Endothelial cell of umbilical vein (primary cell): ENCODE data around the gene PDGFA. TPM values are rescaled to one million over a fixed set of nuclear protein-coding genes. Genes with fewer than 3 reads are reported as not detected.

Experiments used
- BruUV-seq: library from RNA; stranded (reverse); fragments of 400-500 nt; replicated peaks from 2 replicates; lab custom pipeline; 2021; lab: Mats Ljungman, UMichigan
- CTCF ChIA-PET: fragments of 300-600, 350-600 bp; sonication (Branson Sonifier 250); formaldehyde crosslinking; loops from one replicate; lab custom pipeline; 2021; ENCODE audit warnings: antibody characterized with exemption, inconsistent platforms; lab: Charles Lee
- POLR2A ChIA-PET: fragments of 300-600, 350-600 bp; sonication (Branson Sonifier 250); formaldehyde crosslinking; loops from one replicate; lab custom pipeline; 2021; ENCODE audit warnings: antibody characterized with exemption, inconsistent platforms; lab: Charles Lee
- DNase-seq: peaks from one replicate; pipeline ENCODE4 v3.0.0-alpha.2; 2011; ENCODE audit warnings: low read depth, low spot score
- FAIRE-seq: peaks from 2 replicates; lab custom pipeline; 2011; peaks lifted over from hg19 to GRCh38; lab: Jason Lieb, UNC
- H2AFZ ChIP-seq: 2 replicates; pipeline ENCODE4 v1.6.0; 2012; ENCODE audit warnings: low read depth, low read length, control low read depth, inconsistent platforms
- H3K27ac ChIP-seq: 2 replicates; pipeline ENCODE4 v1.5.1; 2011; ENCODE audit warnings: low read depth, mild to moderate bottlenecking, control low read depth, low read length, moderate library complexity; ENCODE audit not compliant: insufficient read depth
- H3K27me3 ChIP-seq, 2 experiments: 2 replicates each; pipeline versions ENCODE4 v1.6.0 to v1.6.1; 2011; ENCODE audit warnings: low read length in 2 of 2, mixed read lengths in 1 of 2; ENCODE audit not compliant: control insufficient read depth in 2 of 2, insufficient read depth in 2 of 2
- H3K36me3 ChIP-seq, 2 experiments: 2 replicates in 1 of 2; 3 replicates in 1 of 2; pipeline ENCODE4 v1.5.1; 2011; ENCODE audit warnings: low read length in 2 of 2, mild to moderate bottlenecking in 1 of 2, moderate library complexity in 1 of 2; ENCODE audit not compliant: control insufficient read depth in 2 of 2, insufficient read depth in 2 of 2; ENCODE audit errors: extremely low read depth in 1 of 2
- H3K4me1 ChIP-seq: 3 replicates; pipeline ENCODE4 v1.5.1; 2011; ENCODE audit warnings: mild to moderate bottlenecking, low read length; ENCODE audit not compliant: control insufficient read depth, insufficient read depth; ENCODE audit errors: extremely low read depth
- H3K4me2 ChIP-seq: 2 replicates; pipeline ENCODE4 v1.6.1; 2011; ENCODE audit warnings: low read length, control low read depth, mixed read lengths; ENCODE audit not compliant: insufficient read depth
- H3K4me3 ChIP-seq, 3 experiments: fragments of 200-600 bp in 1 of 3; sonication (generic), shearing (Covaris generic) in 1 of 3; replicated peaks in 1 of 3; 2 replicates each; pipeline ENCODE4 v1.5.1; 2011 to 2016; ENCODE audit warnings: control low read depth in 3 of 3, low read length in 3 of 3, mild to moderate bottlenecking in 2 of 3, inconsistent platforms in 1 of 3, low read depth in 1 of 3, moderate library complexity in 1 of 3; ENCODE audit not compliant: insufficient read depth in 1 of 3
- H3K79me2 ChIP-seq: 2 replicates; pipeline ENCODE4 v1.6.0; 2012; ENCODE audit warnings: low read length, inconsistent platforms; ENCODE audit not compliant: control insufficient read depth, insufficient read depth
- H3K9ac ChIP-seq: replicated peaks from 2 replicates; pipeline ENCODE3; 2011; ENCODE audit warnings: low read length, control low read depth; ENCODE audit not compliant: insufficient read depth; ENCODE audit errors: extremely low read depth
- H3K9me1 ChIP-seq: replicated peaks from 3 replicates; pipeline ENCODE4 v1.6.0; 2011; ENCODE audit warnings: mild to moderate bottlenecking, low read length; ENCODE audit not compliant: control insufficient read depth, insufficient read depth; ENCODE audit errors: extremely low read depth
- H3K9me3 ChIP-seq: replicated peaks from 2 replicates; pipeline ENCODE4 v1.5.1; 2012; ENCODE audit warnings: low read length, inconsistent platforms; ENCODE audit not compliant: control insufficient read depth, insufficient read depth
- H4K20me1 ChIP-seq: replicated peaks from 2 replicates; pipeline ENCODE3; 2011; ENCODE audit warnings: mild to moderate bottlenecking, low read length; ENCODE audit not compliant: control insufficient read depth, insufficient read depth; ENCODE audit errors: extremely low read depth
- EZH2 ChIP-seq: IDR thresholded peaks from 2 replicates; pipeline ENCODE4 v1.6.1; 2012; ENCODE audit warnings: borderline replicate concordance, low read depth, mild to moderate bottlenecking, moderate library complexity, low read length, inconsistent platforms; ENCODE audit not compliant: severe bottlenecking
- FOS ChIP-seq: IDR thresholded peaks from 2 replicates; pipeline ENCODE4 v1.6.1; 2011; ENCODE audit warnings: mild to moderate bottlenecking, low read length, moderate library complexity, borderline replicate concordance; ENCODE audit not compliant: insufficient read depth
- GATA2 ChIP-seq: IDR thresholded peaks from 2 replicates; pipeline ENCODE4 v1.7.0; 2011; ENCODE audit warnings: low read depth, mild to moderate bottlenecking, moderate library complexity, mixed read lengths, low read length; ENCODE audit not compliant: insufficient read length, insufficient read depth
- JUN ChIP-seq: IDR thresholded peaks from 2 replicates; pipeline ENCODE4 v1.6.1; 2011; ENCODE audit warnings: borderline replicate concordance, low read depth; ENCODE audit not compliant: insufficient read length, insufficient read depth
- MYC ChIP-seq: IDR thresholded peaks from one replicate; pipeline ENCODE4 v1.6.1; 2011; ENCODE audit warnings: mild to moderate bottlenecking, low read depth, low read length
- POLR2A ChIP-seq: IDR thresholded peaks from 2 replicates; pipeline ENCODE4 v1.6.1; 2012; ENCODE audit warnings: low read depth, mild to moderate bottlenecking, control low read depth, low read length
- POLR2AphosphoS5 ChIP-seq: IDR thresholded peaks from 2 replicates; pipeline ENCODE4 v1.6.1; 2012; ENCODE audit warnings: low read depth, mild to moderate bottlenecking, control low read depth, low read length, moderate library complexity; ENCODE audit not compliant: insufficient read depth
- dilution Hi-C: fragments of 300-500 bp; cut with MboI; formaldehyde crosslinking; loops from one replicate; pipeline ENCODE4 v1.15.0; 2019; ENCODE audit warnings: low sequenced_read_pairs; ENCODE audit not compliant: extremely low pct_ligation_motif_present
- intact Hi-C: fragments of 100-400 bp; cut with micrococcal nuclease; formaldehyde crosslinking; loops from one replicate; pipeline ENCODE4 v1.10.0; 2022
- polyA plus RNA-seq, 4 experiments: library from polyadenylated mRNA; depleted of rRNA in 3 of 4; stranded (reverse) in 3 of 4; unstranded in 1 of 4; fragments of >200 nt; gene quantifications; 2 replicates each; pipeline versions ENCODE4 v1.2.1 to v1.2.3, GENCODE V29; 2011 to 2012; ENCODE audit warnings: missing spikeins in 1 of 4
- total RNA-seq: library from RNA; stranded (reverse); gene quantifications from 2 replicates; pipeline ENCODE4 v1.2.3, GENCODE V29; 2021
- TF ChIP-seq, protein P1 (sequence below), 2 donors: IDR thresholded peaks; 1 replicate in 1 of 2; 2 replicates in 1 of 2; pipeline ENCODE4 v1.5.1; 2011; ENCODE audit warnings: low read length in 2 of 2, mild to moderate bottlenecking in 2 of 2, moderate library complexity in 2 of 2, control low read depth in 1 of 2, inconsistent platforms in 1 of 2, low read depth in 1 of 2; ENCODE audit not compliant: insufficient read depth in 1 of 2; ENCODE audit errors: extremely low read depth in 1 of 2
- TF ChIP-seq, protein P2 (sequence below): IDR thresholded peaks from 2 replicates; pipeline ENCODE4 v1.6.1; 2011; ENCODE audit not compliant: insufficient read depth, insufficient read length

Gene PDGFA
- total and polyA plus RNA-seq, 2 donors (not counting 3 experiments of a cell fraction or from before 2014, with no cell fraction given): 17.4 to 62.4 TPM

DNA sequence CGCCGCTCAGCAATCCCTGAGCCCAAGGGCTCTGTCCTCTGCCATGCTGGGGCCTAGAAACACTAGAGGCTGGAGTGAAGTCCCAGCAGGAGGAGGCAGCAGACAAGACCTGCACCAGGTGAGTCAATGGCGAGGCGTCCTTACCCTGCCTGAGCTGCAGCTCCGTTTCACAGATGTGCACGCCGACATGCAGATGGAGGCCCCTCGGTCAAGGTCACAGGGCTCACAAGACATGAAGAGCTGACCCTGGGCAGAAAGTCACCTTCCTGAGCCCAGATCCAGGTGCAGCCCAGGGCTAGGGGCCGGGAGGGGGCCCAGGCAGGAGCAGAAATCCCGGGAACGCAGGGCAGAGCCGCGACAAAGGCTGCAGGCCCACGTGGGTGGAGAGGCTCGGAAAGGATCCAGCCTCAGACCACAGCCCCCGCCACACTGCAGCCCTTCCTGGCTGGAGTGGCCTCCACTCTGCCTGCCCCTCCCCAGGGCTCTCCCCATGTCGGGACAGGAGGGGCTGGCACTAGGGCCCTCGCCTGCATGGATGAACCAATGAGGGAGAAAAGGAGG lies 23.8 kb downstream of the PDGFA start:
- H3K9ac ChIP-seq: no peak overlapping the region
- no peak overlapping the region for H3K4me2 ChIP-seq
- ChIA-PET POLR2A (no interaction called here), CTCF (interaction anchor here (1.0 kb wide), 1 partner anchor 162 kb away, joined by 5 read pairs; no protein-coding TSS in a partner anchor)
- no peak overlapping the region for H3K4me3 ChIP-seq
- TF ChIP-seq, protein P1, sequence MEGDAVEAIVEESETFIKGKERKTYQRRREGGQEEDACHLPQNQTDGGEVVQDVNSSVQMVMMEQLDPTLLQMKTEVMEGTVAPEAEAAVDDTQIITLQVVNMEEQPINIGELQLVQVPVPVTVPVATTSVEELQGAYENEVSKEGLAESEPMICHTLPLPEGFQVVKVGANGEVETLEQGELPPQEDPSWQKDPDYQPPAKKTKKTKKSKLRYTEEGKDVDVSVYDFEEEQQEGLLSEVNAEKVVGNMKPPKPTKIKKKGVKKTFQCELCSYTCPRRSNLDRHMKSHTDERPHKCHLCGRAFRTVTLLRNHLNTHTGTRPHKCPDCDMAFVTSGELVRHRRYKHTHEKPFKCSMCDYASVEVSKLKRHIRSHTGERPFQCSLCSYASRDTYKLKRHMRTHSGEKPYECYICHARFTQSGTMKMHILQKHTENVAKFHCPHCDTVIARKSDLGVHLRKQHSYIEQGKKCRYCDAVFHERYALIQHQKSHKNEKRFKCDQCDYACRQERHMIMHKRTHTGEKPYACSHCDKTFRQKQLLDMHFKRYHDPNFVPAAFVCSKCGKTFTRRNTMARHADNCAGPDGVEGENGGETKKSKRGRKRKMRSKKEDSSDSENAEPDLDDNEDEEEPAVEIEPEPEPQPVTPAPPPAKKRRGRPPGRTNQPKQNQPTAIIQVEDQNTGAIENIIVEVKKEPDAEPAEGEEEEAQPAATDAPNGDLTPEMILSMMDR (IDR thresholded peaks at IDR 0.05; ENCODE audit: extremely low read depth in 1 of 2, insufficient read depth in 1 of 2, low read depth in 1 of 2, low read length in 2 of 2): no peak
- TF ChIP-seq POLR2AphosphoS5: no peak
- no peak for TF ChIP-seq MYC
- TF ChIP-seq, protein P2, sequence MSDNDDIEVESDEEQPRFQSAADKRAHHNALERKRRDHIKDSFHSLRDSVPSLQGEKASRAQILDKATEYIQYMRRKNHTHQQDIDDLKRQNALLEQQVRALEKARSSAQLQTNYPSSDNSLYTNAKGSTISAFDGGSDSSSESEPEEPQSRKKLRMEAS: no peak
- no peak for TF ChIP-seq EZH2
- TF ChIP-seq FOS: no peak
- TF ChIP-seq POLR2A: no peak
- TF ChIP-seq GATA2: no peak
- TF ChIP-seq JUN: no peak
- H3K27me3 ChIP-seq: no peaks in the 10 kb centered on the region
- no peaks in the 10 kb centered on the region for H3K9me1 ChIP-seq
- dilution Hi-C loops (no loop called here), intact Hi-C loops (no loop called here)
- no peaks in the 10 kb centered on the region for H4K20me1 ChIP-seq
- H3K27ac ChIP-seq: no peak overlapping the region
- peaks cover 11 to 23% of the 10 kb centered on the region in 2 experiments for H3K36me3 ChIP-seq
- DNase-seq (no peak), FAIRE-seq (no peak)
- no peak overlapping the region for H2AFZ ChIP-seq
- no peaks in the 10 kb centered on the region for H3K4me1 ChIP-seq
- no TSS peak for BruUV-seq
- H3K79me2 ChIP-seq: no peaks in the 10 kb centered on the region
- H3K9me3 ChIP-seq: no peaks in the 10 kb centered on the region
